Amniotic stem cell (primary cell): ENCODE results near the gene SLC6A7.

Experiments used
- DNase-seq: peaks from one replicate; lab custom pipeline; 2025; lab: John Stamatoyannopoulos, UW

Gene SLC6A7

DNA sequence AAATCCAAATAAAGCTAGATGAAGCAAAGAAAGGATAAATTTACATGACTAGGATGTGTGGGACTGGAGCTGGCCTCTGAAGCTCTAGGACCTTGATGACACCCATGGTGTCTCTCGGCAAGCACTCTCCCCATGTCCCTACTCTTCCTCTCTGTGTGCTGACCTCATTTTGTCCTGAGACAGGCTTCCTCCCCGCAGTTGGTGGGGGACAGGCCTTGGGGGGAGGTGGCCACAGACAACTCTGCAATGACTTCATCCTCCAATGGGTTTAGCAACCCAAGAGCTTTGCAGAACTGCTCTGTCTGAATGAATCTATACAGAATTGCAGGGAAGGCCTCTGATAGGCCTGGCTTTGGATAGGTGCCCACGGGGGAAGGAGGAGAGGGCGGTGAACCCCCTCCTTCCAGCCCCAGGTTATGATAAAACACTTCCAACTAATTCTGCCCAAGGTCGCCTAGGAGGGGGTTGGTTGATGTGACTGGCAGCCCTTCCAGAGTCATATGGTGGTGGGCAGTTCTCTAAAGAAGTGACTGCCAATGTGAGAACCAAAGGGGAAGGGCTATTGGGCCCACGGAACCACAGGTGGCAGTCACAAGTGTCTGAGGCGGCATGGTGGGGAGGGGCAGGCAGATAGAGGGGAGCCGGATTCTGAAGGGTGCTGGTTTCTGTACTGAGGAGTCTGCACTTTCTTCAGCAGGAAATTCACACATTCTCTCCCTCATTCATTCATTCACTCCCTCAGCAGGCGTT, 6.0 kb downstream of the SLC6A7 start:
- DNase-seq = no peak

DNA sequence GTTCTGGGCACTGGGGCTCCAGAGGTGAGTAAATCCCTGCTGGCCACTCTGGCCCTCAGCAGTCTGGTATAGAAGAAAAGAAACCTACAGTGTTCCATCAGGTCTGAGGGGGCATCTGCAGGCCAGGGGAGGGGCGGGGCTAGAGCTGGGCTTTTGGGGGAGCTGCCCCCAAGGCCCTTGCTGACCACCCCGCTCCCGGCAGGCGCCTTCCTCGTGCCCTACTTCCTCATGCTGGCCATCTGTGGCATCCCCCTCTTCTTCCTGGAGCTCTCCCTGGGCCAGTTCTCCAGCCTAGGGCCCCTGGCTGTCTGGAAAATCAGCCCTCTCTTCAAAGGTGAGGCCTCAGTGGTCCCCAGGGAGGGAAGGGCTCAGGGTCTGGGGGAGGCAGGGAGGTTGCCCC, 6.7 kb downstream of the SLC6A7 start:
- no peak for DNase-seq

DNA sequence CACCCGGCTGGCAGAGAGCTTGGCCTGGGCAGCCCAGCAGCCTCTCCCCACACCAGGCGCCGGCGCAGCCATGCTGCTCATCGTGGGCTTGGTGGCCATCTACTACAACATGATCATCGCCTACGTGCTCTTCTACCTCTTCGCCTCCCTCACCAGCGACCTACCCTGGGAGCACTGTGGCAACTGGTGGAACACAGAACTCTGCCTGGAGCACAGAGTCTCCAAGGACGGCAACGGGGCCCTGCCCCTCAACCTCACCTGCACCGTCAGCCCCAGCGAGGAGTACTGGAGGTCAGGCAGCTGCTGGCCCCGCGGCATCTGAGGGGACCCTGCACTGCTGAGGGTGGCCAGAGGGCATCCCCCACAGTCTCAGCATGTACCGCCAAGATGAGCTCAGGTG, 7.1 kb downstream of the SLC6A7 start:
- DNase-seq = no peak

DNA sequence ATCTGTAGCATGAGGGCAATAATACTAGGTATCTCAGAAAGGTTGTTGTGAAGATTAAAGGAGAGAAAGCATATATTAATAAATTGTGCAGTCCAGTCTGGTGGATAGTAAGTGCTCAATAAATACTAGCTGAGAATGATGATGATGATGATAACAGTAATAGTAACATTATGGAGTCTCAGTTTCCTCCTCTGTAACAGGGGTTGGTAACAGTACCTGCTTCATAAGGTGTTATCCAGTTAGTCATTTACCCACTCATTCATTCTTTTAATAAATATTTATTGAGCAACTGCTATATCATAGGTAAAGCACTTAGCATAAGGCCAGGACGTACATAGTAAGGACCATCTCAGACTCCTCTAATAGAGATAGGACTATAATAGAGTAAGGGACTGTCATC, 7.6 kb downstream of the SLC6A7 start:
- DNase-seq = no peak

DNA sequence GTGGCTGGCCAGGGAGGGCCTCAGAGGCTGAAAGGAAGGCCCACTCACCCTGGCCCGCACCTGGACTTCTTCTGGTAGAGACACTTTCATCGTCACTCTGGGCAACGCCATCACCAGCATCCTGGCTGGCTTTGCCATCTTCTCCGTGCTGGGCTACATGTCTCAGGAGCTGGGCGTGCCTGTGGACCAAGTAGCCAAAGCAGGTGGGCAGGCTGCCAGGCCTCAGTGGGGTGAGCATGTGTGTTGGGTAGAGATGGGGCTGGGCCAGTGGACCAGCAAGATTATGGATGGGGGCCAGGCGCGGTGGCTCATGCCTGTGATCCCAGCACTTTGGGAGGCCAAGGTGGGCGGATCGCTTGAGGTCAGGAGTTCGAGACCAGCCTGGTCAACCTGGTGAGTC, 12.6 kb downstream of the SLC6A7 start:
- DNase-seq = no peak

DNA sequence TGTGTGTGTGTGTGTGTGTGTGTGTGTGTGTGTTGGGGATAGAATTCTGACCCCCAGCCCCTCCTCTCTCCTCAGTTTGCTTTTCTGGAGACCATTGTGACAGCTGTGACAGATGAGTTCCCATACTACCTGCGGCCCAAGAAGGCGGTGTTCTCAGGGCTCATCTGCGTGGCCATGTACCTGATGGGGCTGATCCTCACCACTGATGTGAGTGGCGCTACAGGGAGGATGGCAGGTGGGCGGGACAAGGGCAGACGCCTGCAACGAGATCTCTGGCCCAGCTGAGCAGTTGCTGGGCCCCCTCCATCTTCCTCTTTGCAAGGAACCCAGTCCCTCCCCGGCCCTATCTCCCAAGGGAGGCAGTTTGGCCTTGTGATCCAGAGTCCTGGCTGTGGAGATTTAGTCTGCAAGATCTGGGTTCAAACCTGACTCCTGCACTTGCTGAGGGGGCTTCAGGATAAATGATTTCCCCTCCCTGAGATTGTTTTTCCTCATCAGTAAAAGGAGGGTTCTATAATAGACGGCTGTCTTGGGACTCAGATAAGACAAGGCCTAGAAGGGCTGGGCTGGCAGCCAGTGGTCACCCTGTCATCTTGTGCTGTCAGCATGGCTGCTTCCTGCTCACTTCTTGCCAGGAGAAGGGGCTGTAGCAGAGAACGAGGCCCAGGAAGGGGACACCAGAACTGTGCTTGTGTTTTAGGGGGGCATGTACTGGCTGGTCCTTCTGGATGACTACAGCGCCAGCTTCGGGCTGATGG, 14.1 kb downstream of the SLC6A7 start:
- DNase-seq = no peak

DNA sequence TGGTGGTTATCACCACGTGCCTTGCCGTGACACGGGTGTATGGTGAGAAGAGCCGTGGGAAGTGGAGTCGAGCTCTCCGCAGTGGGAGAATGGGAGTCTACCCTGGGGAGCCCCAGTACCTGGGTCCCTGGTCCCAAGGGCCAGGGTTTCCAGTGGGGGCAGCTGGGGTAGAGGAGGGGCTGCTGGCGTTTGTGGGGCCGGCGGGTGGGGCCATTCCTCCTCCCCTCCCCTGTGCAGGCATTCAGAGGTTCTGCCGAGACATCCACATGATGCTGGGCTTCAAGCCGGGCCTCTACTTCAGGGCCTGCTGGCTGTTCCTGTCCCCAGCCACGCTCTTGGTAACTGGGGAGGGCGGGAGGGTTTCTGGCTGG, 14.7 kb downstream of the SLC6A7 start:
- no peak for DNase-seq

DNA sequence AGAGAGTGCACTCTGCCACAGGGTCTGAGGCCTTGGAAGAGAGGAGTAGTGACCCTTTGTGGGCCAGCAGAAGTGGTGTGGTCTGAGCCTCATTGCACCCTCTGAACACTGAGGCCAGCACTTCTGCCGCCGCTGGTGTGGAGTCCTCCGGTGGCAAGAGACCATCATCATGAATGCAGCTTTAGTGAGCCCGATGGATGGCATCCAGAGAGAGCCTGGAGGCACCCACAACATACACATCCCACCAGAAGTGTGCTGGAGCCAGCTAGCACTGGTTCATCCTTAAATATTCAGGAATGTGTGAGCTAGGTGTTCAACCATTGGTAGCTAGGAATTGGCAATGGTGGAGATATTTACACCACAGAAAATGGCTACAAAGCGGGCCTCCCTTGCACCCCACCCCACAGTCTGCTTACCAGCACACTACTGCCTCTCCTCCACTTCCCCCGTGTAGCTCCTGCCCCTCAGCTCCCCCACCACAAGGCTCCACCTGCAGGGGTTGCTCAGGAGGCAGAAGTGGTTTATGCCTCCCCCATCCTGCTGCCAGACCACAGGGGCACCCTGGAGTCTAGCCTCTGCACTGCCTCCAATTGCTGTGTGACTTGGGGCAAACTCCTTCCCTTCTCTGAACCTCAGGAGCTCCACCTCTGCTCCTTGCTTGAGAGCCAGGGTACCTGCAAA, 16.4 kb downstream of the SLC6A7 start:
- no peak for DNase-seq

DNA sequence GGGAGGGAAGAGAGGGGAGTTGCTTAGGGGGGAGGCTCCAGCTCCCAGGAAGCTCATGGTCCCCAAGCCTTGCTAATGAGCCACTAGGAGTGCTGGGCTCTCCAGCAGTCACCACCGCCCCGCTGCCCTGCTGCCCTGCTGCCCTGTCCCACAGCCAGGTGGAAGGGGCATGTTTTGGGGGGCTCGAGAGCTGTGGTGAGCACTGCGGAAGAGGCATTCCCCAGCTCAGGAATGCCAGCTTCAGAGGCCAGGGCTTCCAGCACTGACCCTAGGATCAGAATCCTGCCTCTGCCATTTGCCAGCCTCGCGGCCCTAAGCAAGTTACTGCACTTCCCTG, 16.9 kb downstream of the SLC6A7 start:
- DNase-seq = no peak

DNA sequence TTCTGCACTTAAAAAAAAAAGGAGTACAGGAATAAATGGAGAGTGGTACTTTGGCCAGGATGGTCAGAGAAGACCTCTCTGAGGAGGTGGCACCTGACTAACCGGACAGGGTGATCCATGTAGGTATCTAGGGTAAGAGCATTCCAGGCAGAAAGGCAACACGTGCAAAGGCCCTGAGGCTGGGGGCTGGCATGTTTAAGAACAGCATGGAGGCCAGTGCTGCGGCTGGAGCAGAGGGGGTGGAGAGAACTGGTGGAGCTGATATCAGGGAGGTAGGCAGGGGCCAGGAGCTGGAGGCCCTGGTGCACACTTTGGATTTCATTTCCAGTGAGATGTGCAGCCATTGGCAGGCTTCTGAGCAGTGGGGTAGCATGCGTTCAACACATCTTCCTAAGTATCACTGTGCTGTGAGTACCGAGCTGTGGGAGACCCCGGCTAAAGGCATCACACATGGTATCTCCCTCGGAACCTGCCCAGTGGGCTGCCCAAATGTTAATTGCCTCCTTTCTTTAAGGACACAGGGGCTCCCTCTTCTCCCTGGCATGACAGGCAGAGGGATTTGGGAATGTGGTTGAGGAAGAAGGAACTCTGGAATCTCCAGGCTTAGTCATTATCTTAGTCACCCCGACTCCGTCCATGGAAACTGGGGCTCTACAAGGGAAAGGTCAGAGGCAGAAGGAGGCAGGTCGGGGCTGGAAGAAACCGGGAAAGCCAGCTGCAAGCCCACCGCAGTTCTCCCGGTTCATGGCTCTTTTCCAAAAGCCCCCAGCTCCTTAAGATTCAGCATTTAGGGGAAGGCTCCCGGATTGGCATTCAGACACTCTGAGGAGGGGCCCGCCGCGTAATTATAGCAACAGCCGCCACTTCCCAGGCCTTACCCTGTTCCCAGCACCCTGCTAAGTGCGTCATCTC, 18.6 kb downstream of the SLC6A7 start:
- DNase-seq = peak; percentile 42

DNA sequence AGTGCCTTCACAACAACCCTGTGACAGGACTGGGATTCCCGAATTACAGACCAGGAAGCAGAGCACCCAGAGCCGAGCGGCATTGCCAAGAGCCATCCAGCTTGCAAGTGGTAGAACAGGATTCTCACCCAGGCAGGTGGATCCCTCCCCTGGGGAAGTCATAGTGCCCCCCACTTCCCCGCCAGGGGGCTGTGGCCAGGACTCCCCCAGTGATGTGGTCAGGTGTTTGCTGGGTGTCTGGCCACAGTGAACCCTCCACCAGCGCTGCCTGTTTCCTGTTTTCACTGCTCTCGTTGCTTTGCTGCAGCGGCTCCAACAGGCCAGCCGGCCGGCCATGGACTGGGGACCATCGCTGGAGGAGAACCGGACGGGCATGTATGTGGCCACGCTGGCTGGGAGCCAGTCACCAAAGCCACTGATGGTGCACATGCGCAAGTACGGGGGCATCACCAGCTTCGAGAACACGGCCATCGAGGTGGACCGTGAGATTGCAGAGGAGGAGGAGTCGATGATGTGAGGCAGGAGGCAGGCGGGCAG, 19.3 kb downstream of the SLC6A7 start:
- DNase-seq = no peak

DNA sequence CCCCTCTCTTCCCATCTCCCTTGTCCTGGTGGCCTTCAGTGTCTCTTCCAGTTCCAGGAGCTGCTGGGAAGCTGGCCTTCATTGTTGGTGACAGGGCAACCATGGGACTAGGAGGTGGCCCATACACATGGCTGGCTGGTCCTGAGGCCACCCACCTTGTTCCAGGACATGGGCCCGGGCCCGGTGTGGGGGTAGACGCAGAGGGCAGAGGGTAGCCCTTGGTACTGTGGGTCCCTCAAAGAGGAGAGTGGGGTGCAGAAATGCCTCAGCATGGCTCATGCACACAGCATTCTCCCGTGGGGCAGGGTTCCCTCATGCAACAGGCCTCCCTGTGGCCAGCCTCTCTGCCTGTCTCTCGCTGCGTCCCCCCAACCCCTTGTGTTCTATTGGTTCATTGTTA, 20.8 kb downstream of the SLC6A7 start:
- no peak for DNase-seq

DNA sequence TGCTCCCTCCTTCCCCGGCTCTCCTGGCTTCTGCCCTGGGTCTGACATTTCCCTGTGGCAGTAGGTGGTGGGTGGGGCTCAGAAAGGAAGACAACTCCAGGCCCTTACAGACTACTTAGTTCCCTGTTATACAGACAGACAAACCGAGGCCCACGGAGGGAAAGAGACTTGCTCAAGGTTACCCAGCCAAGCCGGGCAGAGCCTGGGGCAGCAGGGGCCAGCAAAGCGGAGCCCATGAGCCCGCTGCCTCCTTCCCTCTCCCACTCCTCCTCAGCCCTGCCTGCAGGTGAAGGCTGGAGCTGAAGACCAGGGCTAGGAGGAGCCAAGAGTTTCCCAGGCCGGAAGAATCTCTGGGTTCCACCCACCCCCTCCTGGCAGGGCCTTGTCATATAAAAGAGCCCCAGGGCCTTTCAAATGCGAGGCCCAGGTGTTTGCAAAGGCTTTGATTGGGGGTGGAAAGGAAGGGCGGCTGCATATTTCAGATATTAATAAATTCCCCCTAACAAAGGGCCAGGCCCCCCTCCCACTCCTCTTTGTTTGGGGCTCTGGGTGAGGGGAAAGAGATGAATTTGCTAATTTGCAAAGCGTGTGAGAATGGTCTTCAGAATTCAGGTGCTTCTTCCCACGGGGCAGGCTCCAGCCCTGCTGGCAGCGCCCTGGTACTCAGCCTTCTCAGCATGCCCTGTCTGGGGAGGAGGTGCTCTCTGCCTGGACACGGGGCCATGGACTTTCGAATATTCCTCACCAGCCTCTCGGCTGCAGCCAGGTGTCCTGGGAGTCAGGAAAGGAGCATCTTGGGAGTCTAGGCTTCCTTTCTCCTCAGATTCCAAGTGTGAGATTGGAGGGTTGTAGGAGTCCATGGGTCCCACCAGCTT, 21.5 kb downstream of the SLC6A7 start:
- no peak for DNase-seq

DNA sequence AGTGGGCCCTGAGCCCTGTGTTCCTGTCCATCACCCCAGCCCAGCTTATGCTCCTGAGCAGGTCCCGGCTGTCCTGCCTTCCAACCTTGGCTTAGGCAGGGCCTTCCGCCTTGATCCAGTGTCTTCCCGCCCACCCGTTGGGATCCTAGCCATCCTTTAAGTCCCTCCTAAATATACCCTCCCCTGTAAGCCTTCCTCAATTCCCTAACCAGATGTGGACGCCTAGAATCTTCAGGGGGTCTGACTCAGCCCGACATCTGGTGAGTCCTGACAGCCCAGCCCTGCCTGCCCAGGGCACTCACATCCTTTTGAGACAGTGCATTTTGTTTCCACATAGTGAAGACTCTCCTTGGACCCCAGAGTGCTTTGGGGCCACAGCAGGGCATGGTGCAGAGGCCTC, 23.7 kb downstream of the SLC6A7 start:
- DNase-seq = no peak

DNA sequence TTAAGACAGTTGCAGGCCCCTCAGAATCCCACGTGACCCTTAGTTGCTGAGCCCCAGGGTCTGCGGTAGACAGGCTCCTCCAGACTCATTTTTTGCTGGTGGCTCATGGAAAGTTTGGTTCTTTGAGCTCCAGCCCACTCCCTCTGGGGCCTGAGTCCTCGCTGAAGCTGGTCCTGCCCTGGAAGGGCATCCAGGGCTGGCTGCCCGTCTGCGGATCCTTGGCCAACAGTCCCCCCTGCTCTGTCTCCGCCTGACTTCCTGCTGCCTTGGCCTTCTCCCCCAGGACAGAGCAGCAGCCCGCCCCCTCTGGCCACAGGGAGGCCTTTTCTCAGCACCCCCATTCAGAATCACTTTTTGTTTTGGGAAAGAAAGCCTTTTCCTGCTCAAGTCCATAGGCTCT, 24.4 kb downstream of the SLC6A7 start:
- DNase-seq = no peak

DNA sequence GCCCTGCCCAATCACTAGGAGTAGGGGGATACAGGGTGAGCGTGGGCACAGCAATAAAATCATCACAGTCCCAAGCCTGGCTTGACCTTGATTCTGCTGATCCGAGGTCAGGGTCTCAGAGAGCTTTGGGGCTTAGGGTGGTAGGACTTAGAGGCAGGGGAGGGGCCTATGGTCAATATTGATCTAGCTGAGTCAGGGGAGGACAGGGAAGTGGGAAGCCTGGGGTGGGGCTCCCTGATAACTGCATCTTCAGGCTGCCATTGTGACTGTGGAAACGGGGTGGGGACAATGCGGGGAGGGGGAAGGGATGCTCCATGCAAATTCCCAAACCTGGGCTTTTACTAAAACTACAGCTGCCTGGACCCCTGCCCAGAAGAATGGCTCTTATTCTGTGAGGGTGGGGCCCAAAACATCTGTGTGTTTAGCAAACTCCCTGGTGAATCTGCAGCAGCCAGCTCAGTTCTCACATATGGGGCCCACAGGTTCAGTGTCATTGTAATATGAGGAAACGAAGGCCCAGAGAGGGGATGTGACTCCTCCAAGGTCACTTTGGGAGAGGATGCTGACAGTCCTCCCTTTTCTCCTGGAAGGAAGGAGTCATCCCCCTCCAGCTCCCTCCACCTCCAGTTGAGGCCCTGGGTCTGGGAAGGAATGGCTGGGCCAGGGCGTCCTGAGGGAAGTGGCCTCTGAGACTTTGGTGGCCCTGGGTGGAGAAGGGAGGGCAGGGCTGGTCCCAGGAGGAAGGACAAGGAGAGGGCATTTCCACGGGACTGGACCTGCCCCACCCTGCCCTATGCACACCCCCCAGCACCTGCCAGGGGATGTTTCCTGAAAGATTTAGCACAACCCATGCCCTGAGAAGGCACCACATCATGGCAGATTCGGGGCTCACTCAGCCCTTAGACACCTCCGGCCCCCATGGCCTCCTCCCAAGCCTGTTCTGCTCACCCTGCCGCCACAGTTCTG, 26.4 kb downstream of the SLC6A7 start:
- DNase-seq = no peak

DNA sequence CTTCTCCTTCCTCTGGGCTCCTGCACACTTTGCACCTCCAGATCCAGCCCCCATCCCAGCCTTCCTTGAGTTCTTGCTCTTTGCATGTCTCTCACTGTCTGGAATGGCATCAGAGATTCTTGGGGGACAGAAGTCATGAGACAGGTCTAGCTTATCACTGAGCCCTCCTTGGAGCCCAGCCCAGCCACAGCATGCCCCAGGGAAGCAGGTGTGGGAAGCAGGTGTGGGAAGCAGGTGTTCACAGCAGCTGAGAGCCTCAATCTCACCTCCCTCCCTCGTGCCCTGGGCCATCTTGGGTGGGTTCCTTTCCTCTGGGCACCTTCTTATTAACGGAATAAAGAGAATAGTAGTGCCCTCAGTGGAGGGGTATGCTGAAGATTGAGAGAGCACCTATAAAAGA, 27.2 kb downstream of the SLC6A7 start:
- no peak for DNase-seq

DNA sequence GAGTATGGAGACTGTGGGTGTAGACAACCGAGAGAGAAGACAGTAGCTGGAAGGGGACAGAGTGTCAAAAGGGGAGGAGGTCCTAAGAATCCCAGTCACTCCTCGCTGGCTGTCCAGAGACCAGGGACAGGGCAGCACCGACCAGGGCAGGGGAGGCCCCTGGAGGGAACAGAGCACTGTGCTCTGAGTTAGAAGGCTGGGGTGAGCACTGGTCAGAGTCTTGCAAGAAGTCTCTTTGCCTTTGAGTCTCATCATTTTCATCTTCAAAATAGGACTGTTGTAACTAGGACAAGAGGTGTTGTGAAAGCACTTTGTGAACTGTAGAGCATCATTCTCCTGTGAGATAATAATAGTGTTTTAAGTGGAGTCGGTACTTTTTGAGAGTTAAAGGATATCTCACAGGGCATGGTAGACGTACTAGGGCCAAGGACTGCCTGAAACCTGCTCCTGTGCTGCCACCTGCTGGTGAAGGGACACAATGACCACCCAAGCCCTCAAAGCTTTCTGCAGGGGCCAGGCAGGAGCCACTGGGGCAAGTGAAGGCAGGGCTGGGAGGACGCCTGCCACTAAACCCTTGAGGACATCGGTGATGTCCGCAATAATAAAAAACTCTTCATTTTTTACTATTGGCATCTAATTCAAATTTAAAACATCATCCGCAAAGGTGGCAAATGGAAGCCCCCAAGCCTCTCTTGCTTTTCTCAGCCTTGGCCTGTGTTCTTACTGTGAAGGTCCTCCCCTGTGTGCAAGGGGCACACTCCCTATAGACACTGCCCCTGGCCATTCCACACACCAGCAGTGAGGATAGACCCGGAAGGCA, 28.2 kb downstream of the SLC6A7 start:
- no peak for DNase-seq

DNA sequence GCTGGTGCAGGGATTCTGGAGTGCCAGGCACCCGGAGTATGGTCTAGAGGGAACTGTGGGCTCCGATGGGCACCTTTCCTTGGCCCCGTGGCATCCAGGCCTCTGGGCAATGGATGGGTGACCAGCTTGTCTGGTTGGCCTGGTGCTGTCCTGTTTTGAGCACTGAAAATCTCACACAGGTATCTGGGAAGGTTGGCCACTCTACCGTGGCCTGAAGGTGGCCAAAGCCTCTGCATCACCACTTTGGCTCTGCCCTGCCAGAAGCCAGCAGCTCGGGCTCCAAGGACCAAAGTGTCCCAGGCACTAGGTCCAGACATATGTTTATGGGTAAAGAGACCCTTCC, 28.8 kb downstream of the SLC6A7 start:
- DNase-seq = no peak
